ENCODE measurements around the gene FBXO46.
"Not testable (repeated sequence)": the region's sequence is repeated elsewhere in the genome, so short reads cannot be mapped to it uniquely, and the experiment has no call there.

Gene FBXO46

DNA sequence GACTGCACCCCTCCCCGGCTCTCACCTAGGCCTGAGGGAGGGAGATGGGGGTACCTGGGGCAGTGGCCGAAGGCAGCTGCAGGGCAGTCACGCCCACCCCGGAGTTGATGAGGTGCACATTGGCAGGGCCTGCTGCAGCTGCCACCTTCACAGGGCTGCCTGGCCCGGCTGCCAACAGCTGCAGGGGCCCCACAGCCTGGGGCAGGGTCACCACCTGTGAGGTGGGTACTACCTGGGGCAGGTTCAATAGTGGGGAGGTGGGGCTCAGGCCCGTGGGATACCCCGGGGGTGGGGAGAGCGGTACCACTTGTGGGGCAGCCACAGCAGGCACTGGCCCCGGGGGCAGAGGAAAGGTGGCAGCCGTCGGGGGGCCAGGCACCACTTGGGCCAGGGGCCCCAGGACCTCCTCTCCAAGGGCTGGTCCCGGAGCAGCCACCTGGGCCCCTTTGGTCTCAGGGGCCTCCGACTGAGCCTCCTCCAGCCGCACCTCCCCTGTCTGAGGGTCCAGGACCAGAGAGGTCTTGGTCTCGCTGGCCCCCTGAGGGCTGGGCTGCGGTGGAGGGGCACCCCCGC lies 35.7 kb upstream of the FBXO46 start:
- no peak for DNase-seq

DNA sequence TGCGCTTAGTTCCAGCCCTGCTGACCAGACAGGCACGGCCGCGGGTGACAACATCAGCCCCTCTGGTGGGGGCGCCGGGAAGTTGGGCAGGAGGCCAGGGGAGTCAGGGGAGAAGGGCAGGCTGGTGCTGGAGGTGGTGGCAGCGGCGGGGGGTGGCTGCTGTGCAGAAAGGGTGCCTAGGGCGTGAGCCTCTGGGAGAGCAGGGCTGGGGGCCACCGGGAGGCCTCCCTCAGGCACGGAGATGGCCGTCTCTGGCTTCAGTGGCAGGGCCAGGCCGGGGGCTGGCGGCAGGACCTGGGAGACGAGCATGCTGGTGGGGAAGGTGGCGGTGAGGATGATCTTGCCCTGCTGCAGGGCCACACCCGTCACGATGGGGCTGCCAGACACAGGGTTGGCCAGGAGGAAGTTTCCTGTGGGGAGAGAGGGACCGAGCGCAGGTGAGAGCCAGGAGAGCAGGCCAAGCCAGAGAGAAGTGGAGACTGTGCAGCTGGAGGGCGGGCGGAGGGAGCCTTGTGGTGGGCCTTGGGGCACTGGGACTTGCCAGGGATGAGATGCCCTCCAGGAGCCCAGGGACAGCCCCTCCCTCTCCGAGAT lies 35.1 kb upstream of the FBXO46 start:
- DNase-seq = no peak

DNA sequence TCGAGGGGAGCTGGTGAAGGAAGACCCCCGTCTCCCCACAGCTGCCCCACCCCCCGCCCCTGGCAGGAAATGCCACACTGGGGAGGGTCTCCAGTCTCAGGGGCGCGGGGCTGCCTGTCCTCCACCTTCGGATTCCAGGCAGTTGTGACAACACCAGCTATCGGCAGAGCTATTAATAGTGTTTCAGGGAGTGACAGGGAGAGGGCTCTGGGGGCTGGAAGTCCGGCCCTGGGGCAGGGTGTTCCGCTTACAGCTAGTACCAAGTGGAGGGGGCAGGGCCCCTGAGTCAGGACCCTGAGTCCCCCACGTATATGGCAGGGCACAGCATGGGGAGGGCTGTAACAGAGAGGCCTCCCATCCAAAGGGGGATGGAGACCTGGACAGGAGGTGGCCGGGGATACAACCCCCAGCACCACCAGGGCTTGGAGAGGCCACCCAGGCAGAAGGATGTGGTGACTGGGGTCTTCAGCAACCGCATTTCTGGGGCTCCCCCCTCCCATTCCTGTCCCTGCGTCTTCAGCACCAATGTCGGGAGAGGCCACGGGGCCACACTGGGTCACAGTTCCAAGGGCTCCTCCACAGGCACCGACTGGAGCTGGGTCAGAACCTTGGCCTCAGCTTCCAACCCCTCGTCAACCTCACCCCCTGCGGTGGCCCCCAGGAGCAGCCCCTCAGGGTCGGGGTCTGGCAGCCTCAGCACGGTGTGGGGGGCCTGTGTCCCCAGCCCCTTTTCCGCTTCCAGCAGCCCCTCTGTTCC lies 34.4 kb upstream of the FBXO46 start:
- DNase-seq = no peak

DNA sequence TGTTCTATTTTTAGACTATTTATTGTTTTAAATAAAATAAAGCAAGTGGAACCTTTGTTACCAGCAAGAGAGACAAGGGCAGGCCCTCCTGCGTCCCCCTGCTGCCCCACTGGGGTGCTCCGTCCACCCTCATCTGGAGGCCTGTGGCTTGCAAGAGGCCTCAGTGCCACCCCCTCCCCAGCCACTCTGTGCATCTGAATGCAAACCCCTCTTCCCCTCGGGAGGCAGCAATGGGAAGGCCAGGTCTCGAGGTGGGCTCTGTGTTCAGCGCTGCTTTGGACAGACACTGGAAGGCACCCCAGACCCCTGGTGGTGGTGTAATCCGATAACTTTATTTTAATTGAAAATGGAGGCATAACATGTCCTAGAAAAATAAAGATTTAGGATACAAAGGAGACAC lies 33.8 kb upstream of the FBXO46 start:
- no peak for DNase-seq

DNA sequence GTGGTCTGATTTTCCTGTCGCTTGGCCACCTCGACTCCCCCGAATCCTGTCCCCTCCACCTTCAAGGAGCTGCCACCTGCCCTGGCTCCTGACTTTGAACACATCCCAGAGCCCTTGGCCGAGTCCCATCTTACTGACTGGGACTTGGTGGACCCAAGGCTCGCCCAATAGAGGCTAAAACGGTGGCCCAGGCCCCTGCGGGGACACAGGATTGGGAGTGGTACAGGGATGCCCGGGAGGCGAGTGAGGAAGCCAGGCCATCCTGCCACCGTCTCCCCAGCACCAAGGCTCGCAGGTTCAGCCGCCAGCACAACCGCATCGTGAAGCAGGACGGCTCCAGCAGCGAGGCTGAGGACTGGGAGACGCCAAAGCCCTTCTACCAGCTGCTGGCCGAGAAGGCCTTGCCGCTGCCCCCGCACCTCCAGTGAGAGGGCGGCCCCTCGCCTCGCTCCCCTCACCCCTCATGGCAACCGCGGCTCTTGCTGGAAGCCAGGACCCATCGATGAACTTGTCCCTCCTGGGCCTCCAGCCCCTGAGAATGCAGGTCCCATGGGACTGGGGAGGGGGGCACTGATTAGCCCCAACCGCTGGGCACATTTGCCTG lies 33.1 kb upstream of the FBXO46 start:
- DNase-seq = no peak

DNA sequence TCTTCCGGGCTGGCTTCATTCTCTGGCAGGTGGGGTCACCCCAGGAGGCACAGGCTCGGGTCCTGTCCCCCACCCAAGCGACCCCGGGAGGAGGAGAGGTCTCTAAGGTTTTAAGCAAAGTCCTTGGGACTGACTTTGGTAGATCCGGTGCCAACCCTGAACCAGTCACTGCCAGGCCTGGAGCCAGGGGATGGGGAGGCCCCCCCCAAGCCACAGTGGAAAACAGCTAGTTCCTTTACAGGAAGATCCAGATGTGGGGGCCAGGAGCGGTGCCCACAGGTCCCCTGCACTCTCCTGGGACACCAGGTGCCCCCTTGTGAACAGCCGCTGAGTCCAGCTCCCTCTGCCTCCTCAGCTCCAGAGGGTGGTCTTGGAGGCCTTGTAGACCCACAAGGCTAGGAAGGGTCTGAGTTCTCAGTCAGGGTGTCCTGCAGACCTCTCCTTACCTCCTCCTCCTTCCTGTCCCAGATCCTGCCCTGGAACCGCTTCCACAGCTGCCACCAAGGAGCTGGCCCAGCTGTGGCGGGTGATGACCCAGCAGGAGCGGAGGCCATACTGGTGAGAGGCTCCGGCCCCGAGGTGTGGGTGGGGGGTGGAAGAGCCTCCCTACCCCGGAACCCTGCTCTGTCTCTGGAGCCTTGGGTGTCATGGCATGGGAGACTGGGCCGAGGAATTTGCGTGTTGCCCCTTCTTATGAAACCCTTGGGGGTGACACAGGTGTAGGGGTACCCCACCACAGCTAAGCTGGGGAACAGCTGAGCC lies 32.4 kb upstream of the FBXO46 start:
- DNase-seq = no peak

DNA sequence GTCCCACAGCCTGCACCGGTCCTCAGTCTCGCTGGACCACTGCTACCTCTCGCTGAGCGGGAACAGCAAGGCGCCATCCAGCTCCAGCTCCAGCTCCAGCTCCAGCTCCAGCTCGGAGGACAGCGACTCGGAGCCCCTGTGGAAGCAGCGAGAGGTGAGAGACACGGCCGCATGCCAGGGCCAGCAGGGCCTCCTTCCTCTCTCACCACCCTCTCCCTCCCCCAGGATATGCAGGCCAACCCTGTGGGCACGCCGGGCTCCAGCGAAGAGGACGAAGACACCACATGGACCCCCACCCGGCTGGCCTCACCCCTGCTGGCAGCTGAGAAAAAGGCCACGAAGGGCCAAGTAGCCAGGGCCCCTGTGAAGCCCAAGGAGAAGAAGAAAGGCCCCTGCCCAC lies 31.0 kb upstream of the FBXO46 start:
- no peak for DNase-seq

DNA sequence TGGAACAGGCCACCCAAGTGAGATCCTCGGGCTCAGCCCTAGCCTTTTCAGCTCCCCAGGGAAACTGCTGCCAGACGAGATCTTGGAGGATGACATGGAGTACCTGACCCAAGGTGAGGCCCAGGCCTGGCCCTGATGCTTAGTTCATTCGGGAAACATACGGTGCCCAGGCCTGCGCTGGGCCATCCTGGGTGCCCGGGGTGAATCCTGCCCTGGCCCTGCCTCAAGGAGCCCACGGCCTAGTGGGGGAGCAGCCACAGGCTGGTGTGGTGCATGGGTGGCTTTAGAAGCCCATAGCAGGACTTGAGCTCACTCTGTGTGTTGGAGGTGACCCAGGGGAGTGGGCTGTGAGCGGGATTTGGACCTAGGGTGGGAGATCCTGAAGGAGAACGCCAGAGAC lies 28.2 kb upstream of the FBXO46 start:
- no peak for DNase-seq

DNA sequence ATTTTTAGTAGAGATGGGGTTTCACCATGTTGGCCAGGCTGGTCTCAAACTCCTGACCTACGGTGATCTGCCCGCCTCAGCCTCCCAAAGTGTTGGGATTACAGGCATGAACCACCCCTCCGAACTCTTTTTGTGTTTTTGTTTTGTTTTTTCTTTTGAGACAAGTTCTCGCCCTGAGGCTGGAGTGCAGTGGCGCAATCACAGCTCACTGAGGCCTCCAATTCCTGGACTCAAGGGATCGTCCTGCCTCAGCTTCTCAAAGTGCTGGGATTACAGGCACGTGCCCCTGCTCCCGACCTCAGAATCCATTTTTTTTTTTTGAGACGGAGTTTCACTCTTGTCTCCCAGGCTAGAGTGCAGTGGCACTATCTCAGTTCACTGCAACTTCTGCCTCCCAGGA lies 27.0 kb upstream of the FBXO46 start:
- no peak for DNase-seq

DNA sequence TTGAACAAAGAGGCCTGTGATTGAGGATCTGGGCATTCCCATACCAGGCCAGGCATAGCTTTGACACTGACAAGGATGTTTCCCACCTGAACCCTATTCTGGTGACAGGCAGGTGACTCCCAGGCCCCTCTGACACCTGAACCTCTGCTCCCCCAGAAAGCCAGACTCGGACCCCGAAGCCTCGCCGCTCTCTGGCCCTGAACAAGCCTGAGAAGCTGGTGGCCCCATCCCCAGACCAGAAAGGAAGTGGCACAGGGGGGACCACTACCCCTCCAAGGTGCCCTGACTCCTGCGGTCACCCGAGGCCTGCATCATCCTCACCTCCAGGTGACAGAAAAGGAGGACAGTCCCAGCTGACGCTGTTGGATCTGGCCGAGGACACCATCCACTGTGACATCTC lies 23.6 kb upstream of the FBXO46 start:
- no peak for DNase-seq

DNA sequence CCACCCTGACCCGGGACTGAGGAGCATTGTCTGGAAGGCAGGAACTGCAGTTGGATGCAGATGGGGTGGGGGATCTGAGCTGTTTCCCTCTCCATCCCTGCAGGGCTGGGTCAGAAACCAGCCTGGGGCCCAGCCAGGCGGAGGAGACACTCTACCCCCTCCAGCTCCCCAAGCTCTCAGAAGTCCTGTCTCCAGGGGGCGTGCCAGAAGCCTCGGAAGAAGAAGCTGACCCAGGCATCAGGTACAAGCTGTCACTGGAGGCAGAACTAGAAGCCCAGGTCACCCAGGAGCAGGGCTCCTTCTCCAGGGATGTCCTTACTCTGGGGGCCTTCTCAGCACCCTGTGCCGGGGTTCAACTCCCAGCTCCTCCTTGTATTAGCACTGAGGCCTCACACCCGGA lies 22.9 kb upstream of the FBXO46 start:
- DNase-seq = no peak

DNA sequence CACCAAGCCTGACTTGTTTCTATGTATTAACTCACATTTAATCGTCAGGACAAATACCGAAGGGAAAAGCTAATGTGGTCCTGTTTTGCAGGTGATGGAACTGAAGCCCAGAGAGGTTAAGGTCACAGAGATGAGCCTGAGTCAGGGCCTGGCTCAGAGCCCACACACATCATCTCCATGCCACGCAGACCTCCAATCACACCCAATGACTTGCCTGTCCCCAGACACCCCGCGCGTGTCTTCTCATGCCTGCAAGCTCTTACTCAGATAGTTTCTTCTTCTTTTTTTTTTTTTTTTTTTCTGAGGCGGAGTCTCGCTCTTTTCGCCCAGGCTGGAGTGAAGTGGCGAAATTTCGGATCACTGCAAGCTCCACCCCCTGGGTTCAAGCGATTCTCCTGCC lies 21.9 kb upstream of the FBXO46 start:
- DNase-seq = peak; percentile 23 to 29 (median 28)

DNA sequence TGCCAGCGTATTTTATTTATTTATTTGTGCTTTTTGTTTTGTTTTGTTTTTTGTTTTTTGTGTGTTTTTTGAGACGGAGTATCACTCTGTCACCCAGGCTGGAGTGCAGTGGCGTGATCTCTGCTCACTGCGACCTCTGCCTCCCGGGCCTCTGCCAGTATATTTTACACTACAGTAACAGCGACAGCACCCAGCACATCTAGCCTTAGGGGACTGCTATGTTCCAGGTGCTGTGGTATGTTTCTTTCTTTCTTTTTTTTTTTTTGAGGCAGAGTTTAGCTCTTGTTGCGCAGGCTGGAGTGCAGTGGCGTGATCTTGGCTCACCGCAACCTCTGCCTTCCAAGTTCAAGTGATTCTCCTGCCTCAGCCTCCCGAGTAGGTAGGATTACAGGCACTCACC lies 20.8 kb upstream of the FBXO46 start:
- DNase-seq = not testable (repeated sequence)

DNA sequence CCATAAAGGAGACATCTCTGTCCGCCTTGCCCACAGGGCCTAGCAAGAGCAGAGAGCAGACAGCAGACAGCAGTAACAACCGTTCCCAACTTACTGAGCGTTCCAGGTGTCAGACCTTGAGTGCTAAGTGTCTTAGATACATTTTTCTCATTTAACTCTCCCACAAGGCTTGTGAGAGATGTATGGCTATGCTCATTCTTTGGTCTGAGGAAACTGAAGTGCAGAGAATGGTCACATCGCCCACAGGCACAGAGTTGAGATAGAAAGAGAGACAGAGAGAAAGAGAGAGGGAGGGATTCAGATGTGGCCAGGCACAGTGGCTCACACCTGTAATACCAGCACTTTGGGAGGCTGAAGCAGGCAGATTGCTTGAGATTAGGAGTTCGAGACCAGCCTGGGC lies 16.8 kb upstream of the FBXO46 start:
- DNase-seq = no peak

DNA sequence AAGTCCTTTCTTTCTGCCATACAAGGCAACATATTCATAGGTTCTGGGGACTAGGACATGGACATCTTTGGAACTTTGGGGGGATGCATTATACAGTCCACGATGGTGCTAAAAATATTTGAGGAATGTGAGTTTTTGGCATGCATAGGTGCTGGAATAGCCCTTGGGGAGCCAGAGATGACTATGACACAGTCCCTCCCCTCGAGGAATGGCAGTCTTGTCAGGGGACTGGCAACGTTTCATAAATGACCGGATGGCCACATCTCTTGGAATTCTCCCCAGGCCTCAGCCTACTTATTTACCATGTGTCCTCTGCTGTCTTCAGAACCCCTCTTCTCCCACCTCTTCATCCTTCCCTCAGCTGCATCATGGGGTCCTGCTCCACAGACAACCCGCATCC lies 16.2 kb upstream of the FBXO46 start:
- DNase-seq = no peak

DNA sequence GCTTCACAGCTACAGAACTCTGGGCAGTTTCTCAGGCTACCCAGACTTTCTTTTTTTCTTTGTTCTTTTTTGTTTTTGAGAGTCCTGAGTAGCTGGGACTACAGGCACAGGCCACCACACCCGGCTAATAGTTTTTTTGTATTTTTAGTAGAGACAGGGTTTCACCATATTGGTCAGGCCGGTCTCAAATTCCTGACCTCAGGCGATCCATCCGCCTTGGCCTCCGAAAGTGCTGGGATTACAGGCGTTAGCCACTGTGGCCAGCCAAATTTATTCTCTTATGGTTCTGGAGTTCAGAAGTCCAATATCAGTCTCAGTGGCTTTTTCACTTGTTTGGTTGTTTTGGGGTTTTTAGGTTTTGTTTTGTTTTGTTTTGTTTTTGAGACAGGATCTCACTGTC lies 14.9 kb upstream of the FBXO46 start:
- DNase-seq = no peak

DNA sequence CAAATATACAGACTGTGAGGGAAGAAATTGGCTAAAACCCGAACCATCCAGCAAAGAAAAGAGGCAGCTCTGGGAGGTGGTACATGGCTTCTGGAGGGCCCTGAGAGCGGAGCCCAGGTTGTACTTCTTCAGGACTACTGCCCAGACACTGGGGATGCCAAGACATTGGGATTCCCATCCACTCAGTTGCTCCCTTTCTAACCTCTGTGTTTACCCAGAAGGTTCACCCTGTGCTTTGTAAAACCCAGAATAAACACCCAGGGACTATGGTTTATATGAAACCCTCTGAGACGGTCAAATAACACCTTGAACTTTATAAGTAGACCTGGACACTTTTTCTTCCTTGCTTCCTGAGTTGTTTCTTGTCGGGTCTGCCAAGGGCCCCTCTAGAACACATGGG lies 12.3 kb upstream of the FBXO46 start:
- DNase-seq = no peak

DNA sequence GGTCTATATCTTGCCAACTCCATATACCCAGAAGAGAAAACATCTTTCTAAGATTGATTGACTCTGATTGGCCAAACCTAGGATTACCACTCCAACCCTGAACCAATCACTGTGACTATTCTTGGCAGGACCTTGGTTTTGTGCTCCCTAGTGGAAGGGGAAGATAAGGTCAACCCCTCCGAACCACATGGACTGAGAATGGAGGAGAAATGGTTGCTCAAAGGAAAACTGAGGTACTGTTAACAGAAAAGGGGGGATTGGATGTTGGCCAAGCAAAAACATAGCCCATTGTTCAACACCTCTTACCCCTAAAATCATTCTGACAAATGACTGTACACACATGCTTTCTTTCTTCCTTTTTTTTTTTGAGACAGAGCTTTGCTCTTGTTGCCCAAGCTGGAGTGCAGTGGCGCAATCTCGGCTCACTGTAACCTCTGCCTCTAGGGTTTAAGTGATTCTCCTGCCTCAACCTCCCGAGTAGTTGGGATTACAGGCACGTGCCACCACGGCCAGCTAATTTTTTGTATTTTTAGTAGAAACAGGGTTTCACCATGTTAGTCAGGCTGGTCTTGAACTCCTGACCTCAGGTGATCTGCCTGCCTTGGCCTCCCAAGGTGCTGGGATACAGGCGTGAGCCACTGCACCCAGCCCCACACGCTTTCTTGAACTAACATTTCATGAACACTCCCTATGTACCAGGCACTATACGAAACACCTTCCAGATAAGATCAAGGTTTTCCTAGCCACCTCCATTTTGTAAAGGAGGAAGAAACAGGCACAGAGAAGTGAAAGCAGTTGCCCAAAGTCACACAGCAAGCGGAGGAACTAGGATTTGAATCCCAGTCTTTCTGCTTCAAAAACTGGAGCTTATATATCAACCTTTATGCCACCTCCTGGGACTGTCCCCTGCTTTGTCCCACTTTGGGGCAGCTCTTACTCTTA lies 9.1 kb upstream of the FBXO46 start:
- DNase-seq = peak; percentile 55 to 65 (median 56)

DNA sequence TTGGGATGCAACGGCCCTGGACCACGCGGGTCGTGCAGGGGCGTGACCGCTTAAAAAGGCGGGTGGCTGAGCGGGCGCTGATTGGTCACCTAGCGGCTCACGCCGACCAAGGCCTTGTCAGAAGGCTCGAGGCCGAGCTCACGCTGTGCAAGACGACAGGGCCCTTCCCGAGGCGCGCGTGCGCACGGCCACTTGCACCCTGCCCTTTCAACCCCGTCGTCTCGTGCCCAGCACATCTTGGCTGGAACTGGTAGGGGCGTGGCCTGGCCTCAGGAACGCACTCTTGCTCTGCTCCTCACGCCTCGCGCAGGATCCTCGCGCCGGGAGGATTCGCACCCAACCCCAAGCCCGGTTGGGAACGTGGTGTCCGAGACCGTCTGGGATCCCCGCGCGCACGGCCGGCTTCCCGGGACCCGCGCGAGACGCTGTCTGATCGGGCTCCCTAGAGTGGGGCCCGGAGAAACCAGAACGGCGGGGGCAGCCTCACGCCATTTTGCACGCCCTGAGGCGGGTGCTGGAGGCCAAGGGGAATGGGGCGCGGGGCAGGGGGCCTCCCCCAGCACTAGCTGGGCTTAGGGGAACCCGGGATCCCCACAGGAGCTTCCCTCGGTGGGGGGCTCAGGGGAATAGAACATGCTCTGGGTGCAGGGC lies 2.6 kb upstream of the FBXO46 start, which contains the start of gene MEIOSIN:
Gene MEIOSIN (plus strand): TSS at position 280 of the 651 bp plus-strand sequence. CDS start 1,938 bp downstream, outside the sequence.
- DNase-seq = no peak

DNA sequence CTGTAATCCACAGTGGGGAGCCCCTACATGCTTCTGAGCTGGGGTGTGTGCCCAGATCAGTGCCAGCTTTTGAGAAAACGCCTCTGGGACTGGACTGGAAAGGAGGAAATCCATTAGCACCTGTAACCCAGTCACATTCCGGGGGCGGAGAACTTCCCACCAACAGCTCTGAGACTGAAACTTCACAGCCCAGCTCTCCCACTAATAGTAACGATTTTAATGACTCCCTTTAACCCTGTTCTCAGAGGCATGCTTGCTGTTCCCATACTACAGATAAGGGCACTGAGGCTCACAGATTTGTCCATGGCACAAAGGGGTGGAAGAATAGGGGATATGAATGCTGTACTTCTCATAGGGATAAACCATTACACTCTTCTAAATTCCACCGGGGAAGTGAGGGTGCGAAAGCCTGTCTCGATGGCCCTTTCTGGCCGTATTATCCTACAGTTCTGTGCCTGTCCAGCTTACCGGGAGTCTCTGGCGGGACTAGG lies 851 bp downstream of the FBXO46 start:
- DNase-seq = peak; percentile 31 to 48 (median 41)

DNA sequence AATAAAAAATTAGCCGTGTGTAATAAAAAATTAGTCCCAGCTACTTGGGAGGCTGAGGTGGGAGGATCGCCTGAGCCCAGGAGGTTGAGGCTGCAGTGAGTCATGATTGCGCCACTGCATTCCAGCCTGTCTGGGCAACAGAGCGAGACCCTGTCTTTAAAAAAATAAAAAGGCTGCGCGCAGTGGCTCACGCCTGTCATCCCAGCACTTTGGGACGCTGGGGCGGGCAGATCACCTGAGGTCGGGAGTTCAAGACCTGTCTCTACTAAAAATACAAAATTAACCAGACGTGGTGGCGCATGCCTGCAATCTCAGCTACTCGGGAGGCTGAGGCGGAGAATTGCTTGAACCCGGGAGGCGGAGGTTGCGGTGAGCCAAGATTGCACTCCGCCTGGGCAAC lies 2.0 kb downstream of the FBXO46 start:
- DNase-seq = not testable (repeated sequence)
